ENCODE results near the gene ADCK1.
"Not testable (repeated sequence)": the region's sequence is repeated elsewhere in the genome, so short reads cannot be mapped to it uniquely, and the experiment has no call there.

ADCK1 gene

DNA sequence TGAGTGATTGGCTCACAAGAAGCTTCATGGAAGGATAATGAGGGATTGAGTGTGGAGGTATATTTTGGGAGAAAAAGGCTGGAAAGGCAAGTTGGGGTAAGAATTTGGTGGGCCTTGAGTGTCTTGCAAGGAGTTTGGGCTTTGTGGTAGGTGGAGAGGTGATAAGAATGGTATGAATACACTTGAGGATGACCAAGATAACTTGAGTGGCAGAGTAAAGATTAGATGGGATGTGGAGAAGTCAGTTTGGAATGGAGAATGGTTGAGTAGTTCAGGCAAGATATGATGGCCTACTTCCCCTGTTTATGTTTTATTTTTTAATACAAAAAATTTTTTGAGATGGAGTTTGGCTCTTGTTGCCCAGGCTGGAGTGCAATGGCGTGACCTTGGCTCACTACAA is 9.1 kb downstream of the ADCK1 start:
- DNase-seq = no peak

DNA sequence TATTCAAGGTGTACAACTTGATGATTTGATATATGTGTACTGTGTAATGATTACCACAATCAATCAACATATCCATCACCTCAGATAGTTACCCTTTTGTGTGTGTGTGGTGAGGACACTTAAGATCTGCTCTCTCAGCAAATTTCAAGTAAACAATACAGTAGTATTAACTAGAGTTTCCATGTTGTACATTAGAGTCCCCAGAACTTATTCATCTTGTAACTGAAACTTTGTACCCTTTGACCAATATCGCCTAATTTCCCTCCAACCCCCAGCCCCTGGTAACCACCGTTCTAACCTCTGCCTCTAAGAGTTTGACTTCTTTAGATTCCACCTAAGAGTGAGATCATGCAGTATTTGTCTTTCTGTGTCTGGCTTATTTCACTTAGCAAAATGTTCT is 12.1 kb downstream of the ADCK1 start:
- no peak for DNase-seq

DNA sequence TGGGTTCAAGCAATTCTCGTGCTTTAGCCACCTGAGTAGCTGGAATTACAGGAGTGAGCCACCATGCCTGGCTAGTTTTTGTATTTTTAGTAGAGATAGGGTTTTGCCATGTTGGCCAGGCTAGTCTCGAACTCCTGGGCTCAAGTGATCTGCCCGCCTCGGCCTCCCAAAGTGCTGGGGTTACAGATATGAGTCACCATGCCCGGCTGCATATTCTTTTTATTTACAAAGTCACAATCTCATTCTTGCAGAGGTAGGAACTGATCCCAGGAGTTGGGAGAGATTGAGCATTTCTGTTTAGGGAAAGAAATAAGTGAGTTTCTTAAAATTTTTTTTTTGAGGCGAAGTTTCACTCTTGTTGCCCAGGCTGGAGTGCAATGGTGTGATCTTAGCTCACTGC is 12.8 kb downstream of the ADCK1 start:
- DNase-seq = not testable (repeated sequence)

DNA sequence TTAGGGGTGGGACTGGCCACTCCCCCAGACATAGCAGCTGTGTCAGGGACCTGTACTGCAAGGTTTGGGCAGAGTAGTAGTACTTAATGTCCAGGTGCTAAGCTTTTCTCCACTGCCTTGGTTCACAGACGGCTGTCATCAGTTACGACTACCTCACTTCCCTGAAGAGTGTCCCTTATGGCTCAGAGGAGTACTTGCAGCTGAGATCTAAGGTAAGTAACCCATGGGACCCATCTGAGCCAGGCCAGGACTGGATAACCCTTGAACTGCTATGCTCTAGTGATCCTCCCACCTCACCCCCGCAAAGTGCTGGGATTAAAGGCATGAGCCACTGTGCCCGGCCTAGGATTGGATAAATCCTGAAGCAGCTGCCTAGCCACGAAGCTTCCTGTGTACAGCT is 22.4 kb downstream of the ADCK1 start:
- DNase-seq = peak in 1 of 2 experiments; percentile 36

DNA sequence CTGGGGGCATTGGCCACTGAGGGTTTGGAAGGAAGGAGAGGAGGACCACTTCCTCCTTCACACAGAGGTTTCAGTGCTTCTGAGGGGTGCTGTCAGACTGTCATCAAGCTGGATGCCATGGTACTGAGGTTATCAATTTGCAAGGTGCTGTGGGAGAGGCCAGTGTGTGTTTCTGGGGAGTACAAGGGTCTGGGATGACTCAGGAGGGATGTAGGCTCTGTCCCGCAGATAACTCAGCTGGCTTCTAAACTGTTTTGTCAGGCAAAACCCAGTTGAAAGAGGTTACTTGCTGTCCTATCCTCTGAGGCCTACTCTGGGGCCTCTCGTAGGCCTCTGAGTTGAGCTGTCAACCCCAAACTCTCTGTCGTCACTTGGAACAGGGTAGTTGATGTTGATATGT is 22.8 kb downstream of the ADCK1 start:
- DNase-seq = no peak

DNA sequence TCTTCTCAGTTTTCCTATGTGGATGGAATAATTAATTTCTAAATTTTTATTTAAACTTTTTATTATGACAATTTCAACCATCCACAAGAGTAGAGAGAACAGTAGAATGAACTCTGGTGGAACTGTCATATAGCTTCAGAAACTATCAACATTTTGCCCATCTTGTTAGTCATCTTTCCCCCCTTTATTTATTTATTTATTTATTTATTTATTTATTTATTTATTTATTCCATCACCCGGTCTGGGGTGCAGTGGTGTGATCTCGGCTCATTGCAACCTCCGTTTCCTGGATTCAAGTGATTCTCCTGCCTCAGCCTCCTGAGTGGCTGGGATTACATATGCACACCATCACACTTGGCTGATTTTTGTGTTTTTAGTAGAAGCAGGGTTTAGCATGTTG is 23.5 kb downstream of the ADCK1 start:
- no peak for DNase-seq

DNA sequence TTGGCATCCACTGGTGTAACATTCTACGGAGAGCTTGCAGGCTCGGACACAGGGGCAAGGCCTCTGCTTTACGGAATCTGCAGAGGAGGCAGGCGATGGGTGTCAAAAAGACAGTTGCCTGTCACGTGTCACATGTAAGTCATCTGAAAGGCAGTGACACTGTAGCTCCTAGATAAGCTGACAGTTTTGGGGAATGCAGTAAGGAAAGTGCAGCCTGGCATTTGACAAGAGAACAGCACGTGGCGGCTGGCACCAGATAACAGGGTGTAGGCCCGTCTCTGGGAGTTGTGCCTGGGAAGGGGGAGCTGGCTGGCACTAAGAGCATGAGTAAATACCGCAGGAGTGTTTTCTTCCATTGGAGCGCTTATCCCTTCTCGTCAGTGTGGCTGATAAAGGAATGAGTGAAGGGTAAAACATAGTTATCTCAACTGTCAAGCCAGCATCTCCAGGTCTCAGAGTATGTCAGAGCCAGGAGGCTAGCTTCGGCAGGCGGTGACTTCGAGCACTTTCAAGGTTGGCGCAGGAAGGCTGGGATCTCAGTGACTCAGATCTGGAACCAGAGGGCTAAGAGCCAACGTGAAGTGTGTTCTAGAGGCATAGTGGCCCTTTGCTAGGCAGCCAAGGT is 26.1 kb downstream of the ADCK1 start:
- no peak for DNase-seq

DNA sequence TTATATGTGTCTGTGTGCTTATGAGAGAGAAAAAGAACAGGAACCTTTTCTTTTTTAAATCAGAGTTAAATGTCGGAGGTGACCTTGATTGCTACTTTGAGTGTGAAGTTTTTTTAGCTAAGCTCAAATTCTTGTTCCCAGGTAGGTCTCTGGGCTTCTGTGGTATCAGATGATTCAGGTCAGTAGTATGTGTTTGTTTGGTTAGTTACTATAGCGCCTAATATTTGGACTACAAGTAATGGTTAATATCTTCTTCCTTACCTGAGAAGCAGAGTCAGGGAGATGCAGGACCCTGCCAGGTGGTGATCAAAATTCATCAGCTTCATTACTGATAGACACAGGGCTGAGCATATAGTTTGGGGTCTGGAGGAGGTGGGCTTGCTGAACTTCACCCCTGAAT is 30.8 kb downstream of the ADCK1 start:
- no peak for DNase-seq

DNA sequence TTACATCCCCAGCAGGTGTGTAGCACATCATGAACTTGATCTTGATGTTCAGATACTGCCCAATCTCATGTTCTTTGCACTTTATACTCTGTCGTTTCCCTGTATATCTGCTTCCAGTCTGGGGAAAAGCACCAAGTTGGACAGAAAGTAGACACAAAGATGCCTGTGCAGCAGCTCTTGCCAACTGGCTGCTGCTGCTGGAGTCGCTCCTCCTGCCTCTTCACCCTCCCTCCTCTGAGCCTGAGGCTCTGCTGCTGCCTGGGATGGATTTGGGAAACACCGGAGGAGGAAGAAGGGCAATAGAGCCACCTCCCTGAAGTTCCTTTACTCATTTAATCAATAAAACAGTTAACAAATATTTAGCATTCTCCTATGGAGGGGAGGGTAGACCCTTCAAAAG is 32.4 kb downstream of the ADCK1 start:
- no peak for DNase-seq

DNA sequence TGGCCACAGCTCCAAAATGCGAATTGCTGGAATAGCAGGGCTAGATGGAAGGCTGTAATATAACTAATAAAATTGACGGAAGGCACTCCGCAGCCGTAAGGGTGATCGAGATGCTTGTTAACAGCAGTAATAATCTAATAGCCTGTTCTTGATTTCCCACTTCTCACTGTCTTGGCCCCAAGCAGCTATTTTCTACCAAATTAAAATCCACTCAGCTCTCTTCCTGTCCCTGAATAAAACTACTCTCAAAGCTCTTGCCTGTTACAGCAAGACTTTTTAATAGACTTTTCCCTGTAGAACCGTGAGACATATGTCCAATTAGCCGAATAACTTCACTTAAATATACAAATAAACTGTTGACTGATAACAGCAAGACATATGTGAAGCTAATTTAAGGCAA is 38.0 kb downstream of the ADCK1 start:
- no peak for DNase-seq

DNA sequence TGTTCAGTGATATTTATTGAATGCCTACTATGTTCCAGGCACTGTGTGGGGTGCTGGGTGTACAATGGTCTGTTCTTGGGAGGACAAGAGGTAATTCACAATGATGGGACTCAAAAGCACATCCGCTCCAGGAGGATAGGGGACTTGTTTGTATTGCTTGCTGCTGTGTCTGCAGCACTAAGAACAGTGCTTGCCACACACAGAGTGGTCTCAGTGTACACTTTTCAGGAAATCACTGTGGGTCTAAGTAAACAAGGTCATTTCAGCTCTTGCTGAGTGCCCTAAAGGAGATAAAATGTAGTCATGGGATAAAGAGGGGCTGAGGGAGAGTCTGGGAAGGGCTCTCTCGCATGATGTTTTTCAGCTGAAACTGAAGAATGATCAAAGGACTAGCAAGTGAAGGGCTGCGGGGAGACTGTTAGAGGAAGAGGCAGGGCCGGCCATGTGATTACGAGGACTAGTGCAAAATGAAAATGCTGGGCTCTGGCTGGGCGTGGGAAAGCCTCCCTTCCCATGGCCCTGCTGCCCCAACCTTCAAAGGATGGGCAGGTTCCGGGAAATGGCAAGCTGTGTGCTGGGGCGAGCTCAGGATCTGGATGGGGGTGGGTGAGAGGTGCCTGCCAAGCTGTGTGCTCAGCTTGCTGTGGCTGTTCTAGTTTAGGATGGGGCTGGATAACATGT is 39.1 kb downstream of the ADCK1 start:
- no peak for DNase-seq

DNA sequence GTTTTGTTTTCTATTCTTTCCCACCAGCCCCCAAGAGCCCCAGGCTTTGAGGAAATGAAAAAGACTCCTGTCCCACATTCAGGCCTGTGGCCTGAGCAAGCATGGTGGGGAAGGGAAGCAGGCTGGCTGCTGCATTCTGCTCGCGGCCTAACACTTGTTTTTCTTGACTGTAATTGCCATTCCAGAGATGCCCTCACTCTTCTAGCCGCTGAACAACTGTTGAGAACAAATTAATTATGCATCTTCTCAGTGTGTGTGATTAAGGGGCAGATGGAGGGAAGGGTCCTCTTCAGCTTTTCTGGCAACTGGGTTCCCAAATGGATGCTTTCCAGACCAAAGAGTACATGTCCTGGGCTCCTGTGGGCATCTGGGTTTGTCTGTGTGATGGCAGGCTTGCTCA is 43.3 kb downstream of the ADCK1 start:
- peak; percentile 75 to 86 for DNase-seq

DNA sequence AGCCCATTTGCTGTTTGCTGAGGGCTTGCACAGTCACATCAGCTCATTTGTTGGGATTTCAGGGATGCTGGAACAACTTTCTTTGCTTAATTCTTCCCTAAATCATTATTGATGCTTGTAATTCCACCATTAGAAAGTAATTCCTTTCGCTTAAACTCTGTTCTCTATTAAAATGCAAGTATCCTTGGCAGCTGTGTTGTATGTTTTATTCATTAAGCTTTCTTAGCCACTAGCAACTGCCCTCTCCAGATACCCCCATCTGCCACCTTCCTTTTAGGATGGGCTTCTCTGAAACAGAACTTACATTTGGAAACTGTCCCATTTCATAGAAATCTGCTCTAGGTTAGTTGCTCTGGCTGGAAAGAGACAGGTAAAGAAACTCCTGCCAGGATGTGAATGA is 43.7 kb downstream of the ADCK1 start:
- peak; percentile 22 to 74 for DNase-seq

DNA sequence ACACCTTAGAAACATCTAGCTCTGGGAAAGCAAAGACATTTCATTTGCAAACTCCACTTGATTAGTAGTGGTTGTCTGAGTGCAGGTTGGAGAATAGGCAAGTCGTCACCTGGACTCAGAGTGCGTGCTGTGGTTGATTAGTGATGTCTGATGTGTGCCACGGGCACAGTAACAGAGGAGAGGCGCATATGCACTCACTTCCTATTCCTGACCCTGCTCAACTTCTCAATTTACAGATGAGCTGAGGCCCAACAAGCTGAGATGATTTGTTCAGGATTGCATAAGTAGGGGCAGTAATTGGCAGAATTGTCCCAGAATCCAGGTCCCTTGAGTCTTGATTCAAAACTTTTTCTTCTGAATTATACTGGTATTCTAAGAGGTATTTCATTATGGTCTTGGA is 44.9 kb downstream of the ADCK1 start:
- DNase-seq = no peak

DNA sequence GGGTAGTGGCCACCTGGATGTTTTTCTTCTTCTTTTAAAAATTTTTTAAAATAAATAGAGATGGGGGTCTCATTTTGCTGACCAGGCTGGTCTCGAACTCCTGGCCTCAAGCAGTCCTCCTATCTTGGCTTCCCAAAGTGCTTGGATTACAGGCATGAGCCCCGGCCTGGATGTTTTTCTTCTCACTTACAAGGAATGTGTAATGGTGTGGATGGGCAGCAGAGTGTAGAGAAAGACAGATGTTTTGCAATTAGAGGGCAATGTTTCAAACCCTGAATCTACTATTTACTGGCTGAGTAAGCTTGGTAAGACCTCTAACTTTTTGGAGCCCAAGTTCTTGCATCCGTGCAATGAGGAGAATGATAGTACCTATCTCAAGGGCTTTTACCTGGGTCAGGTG is 48.1 kb downstream of the ADCK1 start:
- DNase-seq = no peak

DNA sequence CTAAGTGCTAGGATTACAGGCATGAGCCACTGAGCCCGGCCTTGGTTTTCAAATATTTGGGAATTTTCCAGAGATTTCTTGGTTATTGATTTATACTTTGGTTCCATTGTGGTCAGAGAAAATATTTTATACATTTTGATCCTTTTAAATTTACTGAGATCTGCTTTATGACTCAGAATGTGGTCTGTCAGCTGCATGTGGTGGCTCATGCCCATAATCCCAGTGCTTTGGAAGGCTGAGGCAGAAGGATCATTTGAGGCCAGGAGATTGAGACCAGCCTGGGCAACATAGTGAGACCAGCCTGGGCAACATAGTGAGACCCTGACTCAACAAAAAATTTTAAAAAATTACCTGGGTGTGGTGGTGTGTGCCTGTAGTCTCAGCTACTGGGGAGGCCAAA is 49.8 kb downstream of the ADCK1 start:
- no peak for DNase-seq

DNA sequence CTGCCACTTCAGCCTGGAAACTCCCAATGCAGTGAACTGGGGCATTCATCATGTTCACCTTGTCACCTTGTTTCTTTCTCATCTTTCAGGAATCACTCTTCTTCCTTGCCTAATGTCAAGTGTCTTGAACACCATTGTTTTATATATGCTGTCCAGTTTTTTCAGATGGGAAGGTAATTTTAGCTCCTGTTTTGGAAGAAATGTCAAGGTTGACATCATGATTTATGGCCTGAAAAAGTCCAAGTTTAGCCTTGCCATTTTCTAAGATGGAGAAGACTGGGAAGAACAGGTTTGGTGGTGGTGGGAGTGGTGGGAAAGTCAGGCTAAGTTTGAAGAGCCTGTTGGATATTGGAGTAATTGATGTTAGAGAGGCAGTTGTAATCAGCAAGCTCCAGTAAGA is 54.0 kb downstream of the ADCK1 start:
- no peak for DNase-seq

DNA sequence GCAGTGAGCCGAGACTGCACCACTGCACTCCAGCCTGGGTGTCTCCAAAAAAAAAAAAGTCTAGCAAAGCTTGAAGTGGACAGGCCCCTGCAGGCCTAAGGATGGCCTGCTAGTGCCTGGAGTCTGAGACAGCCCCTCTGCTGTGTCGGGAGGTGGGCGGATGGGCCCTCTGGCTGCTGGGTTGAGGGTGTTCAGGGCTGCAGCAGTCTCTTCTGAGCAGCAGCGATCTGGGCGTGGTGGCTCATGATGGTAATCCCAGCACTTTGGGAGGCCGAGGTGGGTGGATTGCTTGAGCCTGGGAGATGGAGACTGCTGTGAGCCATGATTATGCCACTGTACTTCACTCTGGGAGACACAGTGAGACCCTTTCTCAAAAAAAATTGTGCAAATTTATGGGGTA is 57.0 kb downstream of the ADCK1 start:
- DNase-seq = no peak

DNA sequence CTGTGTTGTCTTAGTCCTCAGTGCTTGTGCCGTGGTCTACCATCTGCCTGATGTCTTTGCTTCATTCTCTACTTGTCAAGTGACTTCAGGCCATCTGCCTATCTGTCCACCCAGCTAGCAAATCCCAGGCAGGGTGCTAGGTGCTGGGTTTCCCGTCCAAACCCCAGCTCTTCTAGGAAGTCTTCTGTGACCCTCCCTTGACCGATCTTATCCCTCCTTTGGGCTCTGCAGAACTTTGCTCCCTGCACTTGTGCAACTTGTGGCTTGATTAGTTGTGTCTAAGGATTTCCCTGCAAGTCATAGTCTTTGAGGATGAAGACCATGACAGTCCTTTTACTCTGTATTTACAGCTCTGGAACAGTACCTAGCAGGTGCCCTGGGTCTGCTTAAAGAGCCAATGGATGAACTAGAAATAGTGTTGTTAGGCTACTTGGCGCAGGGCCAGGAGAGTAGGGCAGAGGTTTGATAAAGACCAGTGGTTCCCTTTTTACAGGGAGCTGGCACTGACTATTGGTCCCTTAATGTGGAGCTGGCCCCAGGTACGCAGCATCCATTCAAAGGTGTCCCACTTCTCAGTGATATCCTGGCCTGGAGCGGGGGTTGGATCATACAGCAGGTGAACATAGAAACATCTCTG is 60.1 kb downstream of the ADCK1 start:
- peak in 1 of 2 experiments; percentile 37 for DNase-seq

DNA sequence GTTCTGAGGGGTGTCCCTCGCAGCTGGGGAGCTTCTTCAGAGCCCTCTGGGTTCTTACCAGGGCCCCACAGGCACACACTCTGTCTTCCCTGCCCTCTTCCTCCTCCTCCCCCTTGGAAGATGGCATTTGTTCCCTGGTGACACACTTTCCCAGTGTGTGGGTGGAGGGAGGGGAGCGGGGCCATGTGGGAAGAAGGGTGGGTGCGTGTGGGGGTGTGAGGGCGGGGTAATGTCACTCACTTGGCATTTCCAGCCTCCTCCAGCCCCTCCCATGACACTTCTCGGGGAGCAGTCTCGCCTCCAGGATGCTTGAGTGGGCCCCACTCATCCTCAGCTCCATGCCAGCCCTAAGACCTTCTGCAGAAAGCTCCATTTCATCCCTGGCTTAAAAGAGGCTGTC is 61.3 kb downstream of the ADCK1 start:
- DNase-seq = no peak

DNA sequence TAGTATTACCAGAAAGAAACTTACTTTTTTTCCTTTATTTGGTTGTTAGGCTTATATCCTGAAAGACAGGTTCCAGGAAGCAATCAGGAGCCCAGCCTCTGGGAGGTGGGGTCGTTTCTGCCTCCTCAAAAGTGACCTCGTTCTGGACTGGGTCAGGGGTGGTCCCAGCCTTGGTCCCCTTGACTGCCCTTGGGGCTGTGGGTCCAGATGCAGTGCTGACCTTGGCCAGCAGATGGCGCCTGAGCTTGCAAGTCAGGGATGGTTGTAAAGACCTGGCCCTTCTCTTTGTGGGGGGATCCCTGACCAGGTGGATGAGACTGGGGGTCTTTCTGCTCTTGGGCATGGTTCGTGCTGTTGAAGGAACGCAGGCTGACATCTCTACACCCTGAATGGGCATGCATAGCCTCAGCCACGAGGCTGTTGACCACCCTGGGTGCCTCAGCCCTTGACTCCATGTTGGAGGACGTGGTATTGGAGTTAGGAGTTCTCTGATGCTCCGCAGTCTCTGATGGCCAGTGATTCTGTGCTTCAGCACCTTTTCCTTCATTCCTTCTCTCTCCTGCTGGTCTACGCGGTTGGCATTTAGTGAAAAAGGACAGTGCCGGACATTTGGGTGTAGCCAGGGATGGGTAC is 62.4 kb downstream of the ADCK1 start:
- peak; percentile 44 to 75 for DNase-seq

DNA sequence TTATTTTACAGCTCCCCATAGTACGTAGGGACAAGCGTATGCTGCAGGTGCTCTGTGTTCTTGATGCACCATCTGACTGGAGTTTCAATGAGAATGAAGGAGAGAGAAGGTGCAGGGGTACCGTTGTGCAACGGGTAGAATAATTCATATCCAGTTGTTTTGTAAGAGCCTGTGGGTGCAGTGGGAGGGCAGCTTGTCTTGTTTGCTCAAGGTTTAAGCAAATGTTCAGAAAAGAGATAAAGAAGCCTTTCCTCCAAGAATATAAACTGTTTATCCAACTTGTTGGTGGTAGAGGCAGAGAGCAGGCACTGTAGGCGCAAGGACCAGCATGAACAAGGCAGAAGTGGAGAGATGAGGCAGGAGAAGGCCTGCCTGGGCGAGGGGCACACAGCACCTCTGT is 64.2 kb downstream of the ADCK1 start:
- DNase-seq = no peak

DNA sequence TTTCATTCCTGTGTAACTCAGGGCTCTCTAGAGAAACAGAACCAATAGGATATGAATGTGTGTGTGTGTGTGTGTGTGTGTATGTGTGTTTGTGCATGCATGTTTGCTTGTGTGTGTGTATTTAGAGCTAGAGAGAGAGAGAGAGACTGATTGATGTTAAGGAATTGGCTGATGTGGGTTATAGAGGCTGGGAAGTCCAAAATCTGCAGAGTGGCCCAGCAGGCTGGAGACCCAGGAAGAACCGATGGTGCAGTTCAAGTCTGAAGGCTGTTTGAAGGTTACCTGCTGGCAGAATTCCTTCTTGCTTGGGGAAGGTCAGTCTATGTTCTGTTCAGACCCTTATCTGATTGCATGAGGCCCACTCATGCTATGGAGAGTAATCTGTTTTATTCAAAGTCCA is 64.7 kb downstream of the ADCK1 start:
- no peak for DNase-seq

DNA sequence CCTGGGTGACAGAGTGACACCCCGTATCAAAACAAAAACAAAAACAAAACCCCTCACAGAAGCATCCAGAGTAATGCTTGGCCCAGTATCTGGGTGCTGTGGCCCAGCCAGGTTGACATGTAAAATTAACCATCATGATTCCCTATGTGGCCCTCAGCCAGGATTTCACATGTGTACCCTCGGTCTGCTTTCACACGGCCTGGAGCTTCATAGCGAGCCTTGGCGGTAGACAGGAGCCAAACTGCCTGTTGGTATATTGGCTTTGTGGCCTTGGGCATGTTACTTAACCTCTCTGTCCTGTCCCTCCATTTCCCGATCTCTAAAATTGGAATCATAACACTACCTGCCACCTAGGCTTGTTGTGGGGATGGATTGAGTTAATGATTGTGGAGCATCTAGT is 65.5 kb downstream of the ADCK1 start:
- no peak for DNase-seq
